HepG2 (cell line): ENCODE data around the gene FGF1. TPM values are rescaled to one million over a fixed set of nuclear protein-coding genes. Genes with fewer than 3 reads are reported as not detected.

Experiments
- ATAC-seq: fragments of 200-7000 bp; cut with Tn5 transposase; 3 replicates; pipeline ENCODE4 v1.9.1; 2020; ENCODE audit warnings: mild to moderate bottlenecking, moderate library complexity
- BruUV-seq: library from RNA; stranded (reverse); fragments of 400-500 nt; replicated peaks from 2 replicates; lab custom pipeline; 2021; lab: Mats Ljungman, UMichigan
- CTCF ChIA-PET: fragments of 300-600 bp; formaldehyde crosslinking; extraction: SDS; loops from one replicate; lab custom pipeline; 2021; ENCODE audit warnings: low total read pairs, inconsistent platforms, low intra/inter-chr PET ratio; lab: Yijun Ruan, JAX
- POLR2A ChIA-PET: fragments of 350-600 bp; sonication (Branson Sonifier 250); formaldehyde crosslinking; loops from one replicate; lab custom pipeline; 2020; ENCODE audit warnings: antibody characterized with exemption, inconsistent platforms; lab: Yijun Ruan, JAX
- DNase-seq: peaks from one replicate; pipeline ENCODE4 v3.0.0-alpha.2; 2015; ENCODE audit warnings: low spot score
- FAIRE-seq: peaks from 3 replicates; lab custom pipeline; 2011; peaks lifted over from hg19 to GRCh38; lab: Jason Lieb, UNC
- H2AFZ ChIP-seq: one replicate; pipeline ENCODE4 v1.6.1; 2011; ENCODE audit warnings: low read length, inconsistent platforms
- H3K27ac ChIP-seq: fragments of 300-600 bp; 3 replicates; pipeline ENCODE4 v1.8.0; 2011; ENCODE audit warnings: mixed run types, mild to moderate bottlenecking, mixed read lengths, low read length, inconsistent platforms; ENCODE audit not compliant: insufficient read depth; ENCODE audit errors: extremely low read length
- H3K27me3 ChIP-seq, 2 experiments: fragments of 200-600 bp in 1 of 2; 2 replicates in 1 of 2; 3 replicates in 1 of 2; pipeline versions ENCODE4 v1.6.0 to v1.8.0; 2011; ENCODE audit warnings: low read length in 2 of 2, mild to moderate bottlenecking in 2 of 2, moderate library complexity in 2 of 2, inconsistent platforms in 1 of 2; ENCODE audit not compliant: insufficient read depth in 2 of 2, control insufficient read depth in 1 of 2
- H3K36me3 ChIP-seq, 2 experiments: fragments of 200-600 bp in 1 of 2; replicated peaks in 1 of 2; 2 replicates in 1 of 2; 3 replicates in 1 of 2; pipeline versions ENCODE4 v1.5.1 to v1.8.0; 2011; ENCODE audit warnings: low read length in 2 of 2, inconsistent platforms in 1 of 2; ENCODE audit not compliant: insufficient read depth in 2 of 2, control insufficient read depth in 1 of 2
- H3K4me1 ChIP-seq: 2 replicates; pipeline ENCODE4 v1.5.1; 2012; ENCODE audit warnings: low read length, inconsistent platforms; ENCODE audit not compliant: insufficient read depth
- H3K4me2 ChIP-seq: 2 replicates; pipeline ENCODE4 v1.6.0; 2011; ENCODE audit warnings: low read depth, low read length, inconsistent platforms
- H3K4me3 ChIP-seq, 3 experiments: fragments of 200-600 bp in 1 of 3; sonication (generic), shearing (Covaris generic) in 1 of 3; replicated peaks in 1 of 3; 2 replicates each; pipeline ENCODE4 v1.5.1; 2011 to 2016; ENCODE audit warnings: low read length in 3 of 3, inconsistent platforms in 2 of 3, low read depth in 2 of 3, mild to moderate bottlenecking in 2 of 3, control low read depth in 1 of 3, mixed read lengths in 1 of 3; ENCODE audit not compliant: insufficient read depth in 1 of 3
- H3K79me2 ChIP-seq: one replicate; pipeline ENCODE4 v1.6.1; 2011; ENCODE audit warnings: low read length, inconsistent platforms; ENCODE audit not compliant: insufficient read depth
- H3K9ac ChIP-seq: 2 replicates; pipeline ENCODE4 v1.6.0; 2011; ENCODE audit warnings: mild to moderate bottlenecking, low read depth, low read length, inconsistent platforms; ENCODE audit not compliant: insufficient read depth
- H3K9me3 ChIP-seq: 2 replicates; pipeline ENCODE4 v1.5.1; 2012; ENCODE audit warnings: mild to moderate bottlenecking, low read length
- H4K20me1 ChIP-seq: 2 replicates; pipeline ENCODE4 v1.6.0; 2011; ENCODE audit warnings: inconsistent platforms, mild to moderate bottlenecking, low read length, moderate library complexity; ENCODE audit not compliant: insufficient read depth
- AGO2 ChIP-seq: fragments of 200-400 bp; formaldehyde crosslinking; optimal IDR thresholded peaks from 2 replicates; pipeline ENCODE3; 2017; ENCODE audit warnings: mild to moderate bottlenecking, low read depth, low read length, moderate library complexity
- ARNTL ChIP-seq: sonication (generic); formaldehyde crosslinking; IDR thresholded peaks from 2 replicates; pipeline ENCODE4 v1.4.0; 2020; ENCODE audit warnings: mild to moderate bottlenecking, missing genetic modification reagents
- PAX8 ChIP-seq: sonication (generic); formaldehyde crosslinking; IDR thresholded peaks from 2 replicates; pipeline ENCODE4 v1.8.0; 2022; ENCODE audit warnings: mild to moderate bottlenecking, missing genetic modification reagents, borderline replicate concordance
- PRDM4 ChIP-seq: sonication (generic); formaldehyde crosslinking; IDR thresholded peaks from 2 replicates; pipeline ENCODE4 v1.9.0; 2021; ENCODE audit warnings: missing genetic modification reagents, borderline replicate concordance
- PRMT3 ChIP-seq: sonication (generic); formaldehyde crosslinking; IDR thresholded peaks from 2 replicates; pipeline ENCODE4 v1.8.1; 2022; ENCODE audit warnings: low read depth, mild to moderate bottlenecking, moderate library complexity, missing genetic modification reagents, borderline replicate concordance
- TCF7L2 ChIP-seq: IDR thresholded peaks from 2 replicates; pipeline ENCODE4 v1.6.1; 2011; ENCODE audit warnings: mild to moderate bottlenecking, low read depth, low read length, moderate library complexity
- TFDP1 ChIP-seq: IDR thresholded peaks from 2 replicates; pipeline ENCODE4 v1.6.1; 2016; ENCODE audit warnings: missing compliant biosample characterization, missing genetic modification reagents, borderline replicate concordance
- ZBTB8A ChIP-seq: sonication (generic); formaldehyde crosslinking; IDR thresholded peaks from 2 replicates; pipeline ENCODE4 v1.4.0; 2020; ENCODE audit warnings: mild to moderate bottlenecking, low read depth, missing genetic modification reagents, borderline replicate concordance
- ZC3H13 ChIP-seq: sonication (generic); formaldehyde crosslinking; IDR thresholded peaks from 2 replicates; pipeline ENCODE4 v1.8.1; 2023; ENCODE audit warnings: mild to moderate bottlenecking, missing genetic modification reagents, moderate library complexity
- ZMAT5 ChIP-seq: sonication (generic); formaldehyde crosslinking; IDR thresholded peaks from 2 replicates; pipeline ENCODE4 v1.5.0; 2020; ENCODE audit warnings: mild to moderate bottlenecking, low read depth, missing genetic modification reagents, borderline replicate concordance
- ZNF503 ChIP-seq: sonication (generic); formaldehyde crosslinking; IDR thresholded peaks from 2 replicates; pipeline ENCODE4 v1.4.0; 2020; ENCODE audit warnings: missing genetic modification reagents
- ZNF510 ChIP-seq: sonication (generic); formaldehyde crosslinking; IDR thresholded peaks from 2 replicates; pipeline ENCODE4 v1.4.0; 2020; ENCODE audit warnings: low read depth, mild to moderate bottlenecking, missing genetic modification reagents
- ZNF564 ChIP-seq: sonication (generic); formaldehyde crosslinking; IDR thresholded peaks from 2 replicates; pipeline ENCODE4 v1.8.1; 2023; ENCODE audit warnings: mild to moderate bottlenecking, missing genetic modification reagents
- ZNF567 ChIP-seq: sonication (generic); formaldehyde crosslinking; IDR thresholded peaks from 2 replicates; pipeline ENCODE4 v1.8.1; 2023; ENCODE audit warnings: mild to moderate bottlenecking, missing genetic modification reagents, borderline replicate concordance
- ZNF629 ChIP-seq: sonication (generic); formaldehyde crosslinking; conservative IDR thresholded peaks from 2 replicates; pipeline ENCODE4 v1.5.0; 2020; ENCODE audit warnings: missing genetic modification reagents
- ZNF841 ChIP-seq: sonication (generic); formaldehyde crosslinking; IDR thresholded peaks from 2 replicates; pipeline ENCODE4 v1.8.1; 2023; ENCODE audit warnings: missing genetic modification reagents, borderline replicate concordance
- ZSCAN9 ChIP-seq: IDR thresholded peaks from 2 replicates; pipeline ENCODE4 v1.6.1; 2016; ENCODE audit warnings: borderline replicate concordance
- WGBS: methylation state at CpG from one replicate; pipeline ENCODE4 v1.1.6; 2017; ENCODE audit warnings: low lambda C conversion rate; 5-methylcytosine and 5-hydroxymethylcytosine counted together
- in situ Hi-C: cut with HindIII; loops from 2 replicates; pipeline ENCODE4 v1.10.0; 2017; ENCODE audit warnings: low pct_unique_long_range_greater_than_20kb; ENCODE audit not compliant: extremely low pct_ligation_motif_present
- intact Hi-C: fragments of 100-400 bp; cut with micrococcal nuclease; formaldehyde crosslinking; loops from one replicate; pipeline ENCODE4 v1.10.0; 2022; ENCODE audit not compliant: unreplicated experiment
- polyA plus RNA-seq, 8 experiments: library from polyadenylated mRNA; depleted of rRNA in 3 of 8; stranded (reverse) in 7 of 8; unstranded in 1 of 8; fragments of >200 nt; fragmentation: Illumina TruSeq in 4 of 8; extraction: Trizol in 4 of 8; gene quantifications; 2 replicates each; pipeline versions ENCODE4 v1.2.1 to v1.2.3, GENCODE V29; 2011 to 2016; ENCODE audit warnings: low read depth in 4 of 8, missing spikeins in 1 of 8, mixed read lengths in 1 of 8; ENCODE audit not compliant: insufficient read depth in 1 of 8
- total RNA-seq, 5 experiments: library from RNA; depleted of rRNA; stranded (reverse); fragments of >200 nt; fragmentation: Illumina TruSeq; extraction: Trizol; gene quantifications; 2 replicates each; pipeline ENCODE4 v1.2.3, GENCODE V29; 2016; ENCODE audit warnings: low read depth in 1 of 5

Gene FGF1
- total and polyA plus RNA-seq, 2 of the 13 experiments (the other 11 are each of a cell fraction or from before 2014, with no cell fraction given) = not detected

GRCh38 chr5:142683881-142684505 lies 1.9 kb downstream of the FGF1 start:
- POLR2A ChIA-PET = no interaction called here
- DNase-seq = no peak
- no peaks in the 10 kb centered on the region for H3K36me3 ChIP-seq
- no peak for TF ChIP-seq ZNF629 (CRISPR knock-in tag)
- no peak for TF ChIP-seq ZNF841 (CRISPR knock-in tag)
- TF ChIP-seq TFDP1 (CRISPR knock-in tag) = no peak
- TF ChIP-seq ZC3H13 (CRISPR knock-in tag) = no peak
- no peak for TF ChIP-seq ZMAT5 (CRISPR knock-in tag)
- no peak for TF ChIP-seq ZNF503 (CRISPR knock-in tag)
- TF ChIP-seq TCF7L2 = no peak
- TF ChIP-seq AGO2 = no peak
- TF ChIP-seq ZBTB8A = no peak
- TF ChIP-seq PAX8 (CRISPR knock-in tag) = no peak
- TF ChIP-seq PRMT3 (CRISPR knock-in tag) = no peak
- TF ChIP-seq ZNF510 (CRISPR knock-in tag) = no peak
- TF ChIP-seq ARNTL (CRISPR knock-in tag) = no peak
- no peak for TF ChIP-seq ZSCAN9 (CRISPR knock-in tag)
- no peak for TF ChIP-seq ZNF564 (CRISPR knock-in tag)
- TF ChIP-seq ZNF567 = no peak
- no peak for TF ChIP-seq PRDM4 (CRISPR knock-in tag)
- TF ChIP-seq, all 625 proteins: peak for 0
- H3K79me2 ChIP-seq = no peaks in the 10 kb centered on the region
- peaks cover 0 to 14% of the 10 kb centered on the region in 2 experiments; a peak in 3 of 5 replicates for H3K27me3 ChIP-seq
- no peak overlapping the region for H3K9ac ChIP-seq
- ATAC-seq = no peak
- intact Hi-C loops (no loop called here), in situ Hi-C loops (no loop called here)
- H3K4me2 ChIP-seq = no peak overlapping the region
- WGBS = 54% methylated on average over 5 of the region's 5 CpGs
- H4K20me1 ChIP-seq = no peaks in the 10 kb centered on the region
- no peak overlapping the region for H3K4me3 ChIP-seq
- no peaks in the 10 kb centered on the region for H3K9me3 ChIP-seq
- BruUV-seq = no TSS peak
- H2AFZ ChIP-seq = no peak overlapping the region
- peaks cover 50% of the 10 kb centered on the region for H3K4me1 ChIP-seq
- FAIRE-seq = no peak
- H3K27ac ChIP-seq = no peak overlapping the region
- CTCF ChIA-PET = no interaction called here
